CMK (cell line): ENCODE measurements around the gene HOXD10.

ENCODE experiments used
- DNase-seq: peaks from one replicate; pipeline ENCODE4 v3.0.0-alpha.2; 2010; ENCODE audit warnings: low read depth

The HOXD10 gene

GRCh38 chr2:176137252-176137580 is 20.6 kb downstream of the HOXD10 start:
- no peak for DNase-seq

DNA sequence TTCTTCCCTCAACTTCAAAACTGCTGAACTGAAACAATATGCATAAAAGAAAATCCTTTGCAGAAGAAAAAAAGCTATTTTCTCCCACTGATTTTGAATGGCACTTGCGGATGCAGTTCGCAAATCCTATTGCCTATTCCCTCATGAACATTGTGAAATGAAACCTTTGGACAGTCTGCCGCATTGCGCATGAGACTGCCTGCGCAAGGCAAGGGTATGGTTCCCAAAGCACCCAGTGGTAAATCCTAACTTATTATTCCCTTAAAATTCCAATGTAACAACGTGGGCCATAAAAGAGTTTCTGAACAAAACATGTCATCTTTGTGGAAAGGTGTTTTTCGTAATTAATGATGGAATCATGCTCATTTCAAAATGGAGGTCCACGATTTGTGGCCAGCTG is 21.3 kb downstream of the HOXD10 start:
- DNase-seq, result no peak

- DNase-seq, result no peak
Observed at GRCh38 chr2:176138526-176138922, 21.9 kb downstream of the HOXD10 start.

DNA sequence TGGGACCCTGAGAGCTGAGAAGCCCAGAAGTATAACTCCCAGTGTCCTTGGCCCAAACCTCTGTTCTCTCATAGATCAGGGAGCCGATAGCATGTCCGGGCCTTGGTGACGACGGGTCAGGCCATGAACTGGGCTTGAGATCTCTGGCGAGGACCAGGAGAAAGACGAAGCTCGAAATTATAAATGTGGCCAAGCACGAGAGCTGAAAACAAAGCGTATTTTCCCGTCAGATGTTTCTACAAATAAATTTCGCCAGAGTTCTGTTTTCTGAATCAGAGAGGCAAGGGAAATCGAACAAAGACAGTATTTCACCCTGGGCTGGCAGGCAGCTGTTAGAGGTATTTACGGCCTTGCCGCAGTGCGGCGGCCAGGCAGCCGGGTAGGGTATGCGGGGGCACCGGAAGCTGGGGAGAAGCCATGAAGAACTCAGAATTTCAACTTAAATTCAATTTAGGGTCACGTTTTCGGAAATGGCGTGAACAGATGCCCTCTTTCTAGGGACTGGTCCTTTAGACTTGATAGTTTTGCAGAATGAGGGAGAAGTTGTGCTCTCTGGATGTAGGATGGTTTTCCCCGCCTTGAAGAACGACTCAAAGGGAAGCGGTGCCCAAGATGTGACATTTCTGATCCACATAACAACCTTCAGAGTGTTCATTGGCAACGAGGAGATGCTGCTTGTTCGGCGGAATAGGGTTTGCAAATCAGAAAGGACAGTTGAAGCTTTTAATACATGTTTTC is 22.5 kb downstream of the HOXD10 start:
- no peak for DNase-seq

DNA sequence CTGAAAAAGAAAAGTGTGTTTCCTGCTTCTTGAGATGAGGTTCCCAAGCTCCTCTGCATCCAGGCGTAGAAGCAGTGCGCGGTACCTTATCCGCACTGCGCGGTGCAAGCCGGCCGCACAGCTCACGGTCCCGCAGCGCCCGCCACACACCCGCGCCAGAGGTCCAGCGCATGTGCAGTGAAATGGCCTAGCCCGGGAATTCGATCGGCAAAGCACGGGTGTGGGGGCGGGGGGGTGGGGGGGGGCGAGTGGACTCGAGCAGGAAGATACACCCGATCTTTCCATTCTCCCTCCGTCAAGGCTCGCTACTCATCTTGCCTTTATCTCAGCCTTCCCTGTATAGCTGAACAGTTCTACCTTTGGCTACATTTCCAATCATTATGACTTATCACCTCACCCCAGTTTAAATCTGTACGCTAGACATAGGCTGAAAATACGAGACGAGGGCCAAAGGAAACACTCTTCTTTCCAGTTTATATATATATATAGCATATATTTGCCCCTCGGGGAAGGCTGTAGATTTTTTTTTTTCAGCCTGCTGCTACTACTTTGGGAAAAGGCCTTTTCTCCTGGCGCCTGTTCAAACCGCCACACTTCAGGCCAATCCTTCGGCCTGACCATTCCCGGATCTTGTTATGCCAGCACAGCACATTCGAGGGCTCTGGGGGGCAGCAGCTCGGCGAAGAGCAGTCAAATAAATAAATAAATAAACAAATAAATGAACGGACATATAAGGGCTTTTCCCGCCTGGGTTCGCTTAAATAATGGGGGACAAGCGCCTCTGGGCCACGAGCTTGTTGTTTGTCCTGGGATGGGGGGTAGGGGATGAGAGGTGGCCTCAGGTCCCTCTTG is 23.3 kb downstream of the HOXD10 start:
- DNase-seq, result no peak

- DNase-seq, result peak; percentile 48
Observed at GRCh38 chr2:176140513-176141317, 24.1 kb downstream of the HOXD10 start.

GRCh38 chr2:176142281-176142680 is 25.7 kb downstream of the HOXD10 start:
- DNase-seq, result no peak

DNA sequence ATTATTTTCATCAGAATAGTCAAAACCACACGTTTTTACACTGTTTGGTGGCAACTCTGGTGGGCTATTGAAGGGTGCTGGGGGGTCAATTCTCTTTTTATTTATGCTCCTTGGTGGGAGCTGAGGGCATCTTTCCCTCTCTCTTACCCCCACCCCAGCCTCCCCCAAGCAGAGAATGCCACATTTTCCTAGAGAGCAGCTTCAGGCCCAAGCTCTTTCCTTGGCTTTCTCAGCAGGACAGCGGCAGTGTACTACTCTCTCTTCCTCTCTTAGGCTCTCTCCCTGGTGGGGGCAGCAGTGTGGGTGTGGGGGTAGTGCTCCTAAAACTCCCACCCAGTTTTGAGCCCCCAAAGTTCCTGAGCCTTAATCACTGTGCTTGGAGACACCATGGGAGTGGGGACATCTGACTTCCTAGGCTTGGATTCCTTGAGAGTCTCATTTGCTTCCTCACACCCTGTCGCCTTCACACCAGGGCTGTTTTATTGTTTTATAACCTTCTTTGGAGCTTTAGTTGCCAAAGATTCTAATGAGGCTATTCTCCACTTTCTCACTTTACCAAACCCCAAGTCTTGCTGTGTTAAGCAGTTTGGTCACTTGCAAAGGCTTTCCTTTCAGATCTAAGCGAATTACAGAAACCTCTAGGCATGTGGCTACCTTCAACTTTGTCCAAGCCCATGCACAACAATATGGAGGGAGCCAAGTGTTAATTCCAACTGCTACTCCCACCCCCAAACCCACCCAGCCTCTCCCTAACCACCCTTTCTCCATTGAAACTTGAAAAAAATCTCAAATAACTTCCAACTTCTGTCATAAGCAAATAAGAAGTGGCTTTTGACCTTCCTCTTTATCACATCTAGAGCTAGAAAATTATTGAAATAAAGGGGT is 28.7 kb downstream of the HOXD10 start:
- no peak for DNase-seq

DNA sequence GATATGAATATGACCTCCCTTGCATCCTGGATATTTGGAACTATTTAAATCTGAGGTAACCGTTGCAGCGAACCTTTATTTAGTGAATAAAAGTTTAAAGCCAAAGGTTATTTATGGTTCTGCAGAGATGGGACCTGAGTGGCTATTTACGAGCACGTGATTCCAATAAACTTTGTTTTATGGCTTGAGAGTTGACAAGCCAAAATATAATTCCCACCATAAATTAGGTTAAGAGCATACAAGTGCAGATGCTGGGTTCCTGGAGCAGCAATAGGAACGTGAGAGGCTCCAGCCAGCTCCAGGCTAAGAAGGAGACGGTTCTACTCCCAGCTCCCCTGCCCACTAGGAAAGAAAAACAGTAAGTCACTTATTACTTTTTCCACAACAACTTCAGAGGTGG is 29.5 kb downstream of the HOXD10 start:
- no peak for DNase-seq

DNA sequence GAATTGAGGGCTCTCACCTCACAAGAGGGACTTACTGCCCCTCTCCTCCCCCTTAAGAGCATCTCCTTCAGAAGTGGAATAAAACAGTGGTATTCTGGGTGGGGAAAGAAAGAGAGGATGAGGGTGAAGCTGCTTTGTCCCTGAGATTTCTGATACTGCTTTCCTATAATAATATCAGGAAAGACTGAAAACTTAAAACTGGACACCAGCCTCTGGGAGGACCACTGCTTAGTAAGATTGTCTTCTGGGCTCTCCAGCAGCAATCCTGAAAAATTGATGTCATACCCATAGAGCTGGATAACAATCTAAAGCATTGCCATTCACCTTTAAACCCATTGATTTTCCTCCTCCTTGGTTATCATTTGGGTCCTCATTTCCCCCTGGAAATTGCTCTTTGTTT is 30.1 kb downstream of the HOXD10 start:
- no peak for DNase-seq

- DNase-seq, result no peak
Observed at GRCh38 chr2:176147210-176147799, 30.7 kb downstream of the HOXD10 start.

GRCh38 chr2:176147800-176148496 is 31.4 kb downstream of the HOXD10 start:
- no peak for DNase-seq

GRCh38 chr2:176148751-176149421 is 32.3 kb downstream of the HOXD10 start:
- DNase-seq, result no peak

- DNase-seq, result no peak
Observed at GRCh38 chr2:176149481-176149938, 32.9 kb downstream of the HOXD10 start.

- DNase-seq, result no peak
Observed at GRCh38 chr2:176149939-176150583, 33.5 kb downstream of the HOXD10 start.

DNA sequence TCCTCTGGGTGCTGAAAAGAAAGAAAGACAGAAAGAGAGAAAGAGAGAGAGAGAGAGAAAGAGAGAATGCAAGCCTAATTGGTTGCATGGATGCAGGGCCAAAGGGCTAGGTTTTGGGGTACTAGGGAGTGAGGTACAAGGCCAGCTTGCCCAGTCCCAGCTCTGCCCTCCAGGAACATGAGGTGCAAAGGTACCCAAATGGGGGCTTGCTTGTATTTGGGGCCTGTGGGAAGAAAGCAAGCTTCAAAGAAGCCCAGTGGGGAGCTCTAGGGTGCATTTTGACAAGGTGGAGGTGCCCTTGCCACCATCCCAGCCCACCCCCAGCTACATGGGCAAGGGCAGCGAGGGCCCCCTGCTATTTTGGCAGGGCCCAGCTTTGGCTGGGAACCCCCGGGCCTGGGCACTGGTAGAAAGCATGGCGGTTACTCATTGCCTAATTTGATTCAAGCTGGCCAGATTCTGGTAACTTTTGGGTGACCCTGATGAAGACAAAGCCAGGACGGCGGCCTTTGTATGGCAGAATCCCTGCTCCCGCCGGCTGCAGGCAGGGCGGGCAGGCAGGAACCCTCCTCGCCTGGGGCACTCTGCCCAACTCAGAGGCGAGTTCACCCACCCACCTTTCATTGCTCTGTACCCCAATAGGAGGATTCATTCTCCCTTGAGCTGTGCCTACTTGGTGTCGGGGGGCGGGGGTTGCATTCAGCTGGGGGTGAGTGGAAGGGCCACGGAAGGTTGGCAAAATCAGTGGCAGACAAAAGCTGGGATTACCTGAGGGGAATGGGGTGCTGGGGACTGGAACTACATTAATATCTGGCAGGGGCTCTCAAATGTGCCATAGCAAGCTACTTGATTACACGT is 34.2 kb downstream of the HOXD10 start:
- no peak for DNase-seq

GRCh38 chr2:176151442-176152287 is 35.1 kb downstream of the HOXD10 start, which contains the start of gene HOXD4:
TSS of gene HOXD4 (plus strand) at chr2:176151550. CDS start at chr2:176151634, 84 bp downstream.
- DNase-seq, result no peak
